ENCODE results near the gene CUBN.

GRCh38 chr10:17113889-17114540 lies 15.6 kb downstream of the CUBN start:
- no peak for TF ChIP-seq YY1 (IDR thresholded peaks at IDR 0.05; ENCODE audit: insufficient read depth, insufficient read length)
- TF ChIP-seq SUZ12 (IDR thresholded peaks at IDR 0.05; ENCODE audit: extremely low read depth, insufficient read depth, insufficient read length), result no peak
- no peak for TF ChIP-seq ZNF274 (IDR thresholded peaks at IDR 0.05; ENCODE audit: low read depth, low read length)

Data from NT2/D1 (cell line).